ENCODE measurements around the gene VSIG10. TPM values are rescaled to one million over a fixed set of nuclear protein-coding genes. Genes with fewer than 3 reads are reported as not detected.

The VSIG10 gene
- total and polyA plus RNA-seq, 2 donors (not counting 1 experiment from before 2014, with no cell fraction given): 9.1 to 31.7 TPM

- TF ChIP-seq EZH2 (IDR thresholded peaks at IDR 0.05; ENCODE audit: low read length, missing control alignments) (no peak), CTCF (conservative IDR thresholded peaks at IDR 0.05 in 1 of 2, IDR thresholded peaks at IDR 0.05 in 1 of 2; ENCODE audit: low read depth in 1 of 2, low read length in 2 of 2) (no peak)
- no peaks in the 10 kb centered on the region for H3K79me2 ChIP-seq (ENCODE audit: control insufficient read depth, insufficient read depth, low read length)
Measured at GRCh38 chr12:118101051-118101450, 2.8 kb downstream of the VSIG10 start.

GRCh38 chr12:118098911-118099671, 4.7 kb downstream of the VSIG10 start:
- DNase-seq (ENCODE audit: low read depth in 2 of 2): no peak
- H2AFZ ChIP-seq (ENCODE audit: low read length): no peak overlapping the region
- H4K20me1 ChIP-seq (ENCODE audit: control insufficient read depth, extremely low read depth, insufficient read depth, low read length): no peaks in the 10 kb centered on the region
- no peak overlapping the region for H3K9ac ChIP-seq (ENCODE audit: insufficient read depth, low read length)
- TF ChIP-seq CTCF (conservative IDR thresholded peaks at IDR 0.05 in 1 of 2, IDR thresholded peaks at IDR 0.05 in 1 of 2; ENCODE audit: low read depth in 1 of 2, low read length in 2 of 2): no peak
- no peak for TF ChIP-seq EZH2 (IDR thresholded peaks at IDR 0.05; ENCODE audit: low read length, missing control alignments)
- no peaks in the 10 kb centered on the region for H3K36me3 ChIP-seq (ENCODE audit: control insufficient read depth, insufficient read depth, low read length)
- no peaks in the 10 kb centered on the region for H3K4me1 ChIP-seq (ENCODE audit: control insufficient read depth, extremely low read depth, insufficient read depth, low read length)
- no peaks in the 10 kb centered on the region for H3K79me2 ChIP-seq (ENCODE audit: control insufficient read depth, insufficient read depth, low read length)
- H3K9me3 ChIP-seq (ENCODE audit: control insufficient read depth, insufficient read depth, low read depth, low read length): no peaks in the 10 kb centered on the region
- no peak overlapping the region for H3K4me3 ChIP-seq (replicated peaks in 1 of 4; ENCODE audit: control extremely low read depth in 1 of 4, insufficient read depth in 1 of 4, low read depth in 3 of 4, low read length in 4 of 4)
- no peak overlapping the region for H3K4me2 ChIP-seq (ENCODE audit: extremely low read depth, insufficient read depth, low read length)
- H3K27me3 ChIP-seq (ENCODE audit: control insufficient read depth, insufficient read depth, low read length): no peaks in the 10 kb centered on the region
- H3K27ac ChIP-seq (ENCODE audit: insufficient read depth, low read length): no peak overlapping the region

More at GRCh38 chr12:118101051-118101450, 2.8 kb downstream of the VSIG10 start:
- DNase-seq (ENCODE audit: low read depth in 2 of 2): no peak
- H3K4me1 ChIP-seq (ENCODE audit: control insufficient read depth, extremely low read depth, insufficient read depth, low read length): peaks cover 2% of the 10 kb centered on the region
- no peaks in the 10 kb centered on the region for H3K9me3 ChIP-seq (ENCODE audit: control insufficient read depth, insufficient read depth, low read depth, low read length)
- no peaks in the 10 kb centered on the region for H4K20me1 ChIP-seq (ENCODE audit: control insufficient read depth, extremely low read depth, insufficient read depth, low read length)
- H3K9ac ChIP-seq (ENCODE audit: insufficient read depth, low read length): no peak overlapping the region
- no peaks in the 10 kb centered on the region for H3K36me3 ChIP-seq (ENCODE audit: control insufficient read depth, insufficient read depth, low read length)
- no peak overlapping the region for H3K27ac ChIP-seq (ENCODE audit: insufficient read depth, low read length)
- H3K4me3 ChIP-seq (replicated peaks in 1 of 4; ENCODE audit: control extremely low read depth in 1 of 4, insufficient read depth in 1 of 4, low read depth in 3 of 4, low read length in 4 of 4): no peak overlapping the region
- H2AFZ ChIP-seq (ENCODE audit: low read length): no peak overlapping the region
- H3K4me2 ChIP-seq (ENCODE audit: extremely low read depth, insufficient read depth, low read length): no peak overlapping the region
- no peaks in the 10 kb centered on the region for H3K27me3 ChIP-seq (ENCODE audit: control insufficient read depth, insufficient read depth, low read length)

- Histone ChIP-seq H3K27ac (ENCODE audit: insufficient read depth, low read length) (no peak overlapping the region), H3K4me2 (ENCODE audit: extremely low read depth, insufficient read depth, low read length) (no peak overlapping the region), H3K4me1 (ENCODE audit: control insufficient read depth, extremely low read depth, insufficient read depth, low read length) (no peaks in the 10 kb centered on the region), H3K36me3 (ENCODE audit: control insufficient read depth, insufficient read depth, low read length) (no peaks in the 10 kb centered on the region), H3K79me2 (ENCODE audit: control insufficient read depth, insufficient read depth, low read length) (no peaks in the 10 kb centered on the region), H4K20me1 (ENCODE audit: control insufficient read depth, extremely low read depth, insufficient read depth, low read length) (no peaks in the 10 kb centered on the region), H3K9ac (ENCODE audit: insufficient read depth, low read length) (no peak overlapping the region), H3K9me3 (ENCODE audit: control insufficient read depth, insufficient read depth, low read depth, low read length) (no peaks in the 10 kb centered on the region), H3K4me3 (replicated peaks in 1 of 4; ENCODE audit: control extremely low read depth in 1 of 4, insufficient read depth in 1 of 4, low read depth in 3 of 4, low read length in 4 of 4) (no peak overlapping the region), H3K27me3 (ENCODE audit: control insufficient read depth, insufficient read depth, low read length) (no peaks in the 10 kb centered on the region), H2AFZ (ENCODE audit: low read length) (no peak overlapping the region)
- no peak for DNase-seq (ENCODE audit: low read depth in 2 of 2)
- no peak for TF ChIP-seq EZH2 (IDR thresholded peaks at IDR 0.05; ENCODE audit: low read length, missing control alignments)
- TF ChIP-seq CTCF (conservative IDR thresholded peaks at IDR 0.05 in 1 of 2, IDR thresholded peaks at IDR 0.05 in 1 of 2; ENCODE audit: low read depth in 1 of 2, low read length in 2 of 2): no peak
Measured at GRCh38 chr12:118098401-118098800, 5.4 kb downstream of the VSIG10 start.
